ENCODE measurements around the gene OTOS. TPM values are rescaled to one million over a fixed set of nuclear protein-coding genes. Genes with fewer than 3 reads are reported as not detected.

Gene OTOS
- total RNA-seq, 1 experiment from 2014 or later, result not detected

- no peak overlapping the region for H2AFZ ChIP-seq (ENCODE audit: low read depth, low read length, poor library complexity, severe bottlenecking)
- H3K36me3 ChIP-seq (ENCODE audit: control insufficient read depth in 1 of 2, insufficient read depth in 2 of 2, low read length in 2 of 2), result peaks cover 26 to 32% of the 10 kb centered on the region in 2 experiments; a peak in 3 of 4 replicates
- H3K79me2 ChIP-seq (ENCODE audit: insufficient read depth, low read length), result peaks cover 31% of the 10 kb centered on the region
- H3K9me3 ChIP-seq (ENCODE audit: control insufficient read depth in 1 of 2, insufficient read depth in 1 of 2, low read depth in 1 of 2, low read length in 2 of 2), result no peaks in the 10 kb centered on the region
- no peak overlapping the region for H3K9ac ChIP-seq (ENCODE audit: low read length)
- H3K4me3 ChIP-seq (replicated peaks in 1 of 2; ENCODE audit: low read depth in 1 of 2, low read length in 2 of 2), result no peak overlapping the region
- ChIA-PET CTCF (interaction anchor here (1.2 kb wide), 1 partner anchor 72 kb away, joined by 3 read pairs; no protein-coding TSS in a partner anchor), POLR2A (no interaction called here), RAD21 (ENCODE audit: low non-redundant PET in 1 of 2, low total read pairs in 2 of 2, uncharacterized antibody in 2 of 2, unreplicated experiment in 2 of 2) (no interaction called here)
- BruUV-seq (replicated peaks), result no TSS peak
- ATAC-seq, result no peak
- intact Hi-C loops (cut with micrococcal nuclease), result no loop called here
- TF ChIP-seq ZNF274 (IDR thresholded peaks at IDR 0.05; ENCODE audit: low read depth, low read length) (no peak), EZH2phosphoT487 (IDR thresholded peaks at IDR 0.05; ENCODE audit: borderline replicate concordance) (no peak), SRF (IDR thresholded peaks at IDR 0.05; ENCODE audit: low read depth) (no peak), FOSL1 (IDR thresholded peaks at IDR 0.05; ENCODE audit: low read depth) (no peak), RAD21 (IDR thresholded peaks at IDR 0.05; ENCODE audit: low read depth) (no peak), TCF7L2 (IDR thresholded peaks at IDR 0.05; ENCODE audit: borderline replicate concordance, extremely low read depth, insufficient read depth, insufficient read length) (no peak), ZBTB33 (IDR thresholded peaks at IDR 0.05; ENCODE audit: extremely low read depth, insufficient replicate concordance, low read length) (no peak), EGR1 (IDR thresholded peaks at IDR 0.05; ENCODE audit: low read depth) (no peak), YY1 (IDR thresholded peaks at IDR 0.05; ENCODE audit: extremely low read depth, insufficient replicate concordance, low read depth, low read length) (no peak), EZH2 (IDR thresholded peaks at IDR 0.05) (no peak), JUND (IDR thresholded peaks at IDR 0.05) (no peak), CTCF (IDR thresholded peaks at IDR 0.05 in 2 of 3, conservative IDR thresholded peaks at IDR 0.05 in 1 of 3; ENCODE audit: borderline replicate concordance in 1 of 3, insufficient read depth in 1 of 3, low read depth in 2 of 3, low read length in 2 of 3) (no peak), SIN3A (IDR thresholded peaks at IDR 0.05; ENCODE audit: low read depth) (no peak), ZFX (IDR thresholded peaks at IDR 0.05) (no peak), ELF1 (IDR thresholded peaks at IDR 0.05; ENCODE audit: borderline replicate concordance, low read depth) (no peak)
- TF ChIP-seq, protein P1, sequence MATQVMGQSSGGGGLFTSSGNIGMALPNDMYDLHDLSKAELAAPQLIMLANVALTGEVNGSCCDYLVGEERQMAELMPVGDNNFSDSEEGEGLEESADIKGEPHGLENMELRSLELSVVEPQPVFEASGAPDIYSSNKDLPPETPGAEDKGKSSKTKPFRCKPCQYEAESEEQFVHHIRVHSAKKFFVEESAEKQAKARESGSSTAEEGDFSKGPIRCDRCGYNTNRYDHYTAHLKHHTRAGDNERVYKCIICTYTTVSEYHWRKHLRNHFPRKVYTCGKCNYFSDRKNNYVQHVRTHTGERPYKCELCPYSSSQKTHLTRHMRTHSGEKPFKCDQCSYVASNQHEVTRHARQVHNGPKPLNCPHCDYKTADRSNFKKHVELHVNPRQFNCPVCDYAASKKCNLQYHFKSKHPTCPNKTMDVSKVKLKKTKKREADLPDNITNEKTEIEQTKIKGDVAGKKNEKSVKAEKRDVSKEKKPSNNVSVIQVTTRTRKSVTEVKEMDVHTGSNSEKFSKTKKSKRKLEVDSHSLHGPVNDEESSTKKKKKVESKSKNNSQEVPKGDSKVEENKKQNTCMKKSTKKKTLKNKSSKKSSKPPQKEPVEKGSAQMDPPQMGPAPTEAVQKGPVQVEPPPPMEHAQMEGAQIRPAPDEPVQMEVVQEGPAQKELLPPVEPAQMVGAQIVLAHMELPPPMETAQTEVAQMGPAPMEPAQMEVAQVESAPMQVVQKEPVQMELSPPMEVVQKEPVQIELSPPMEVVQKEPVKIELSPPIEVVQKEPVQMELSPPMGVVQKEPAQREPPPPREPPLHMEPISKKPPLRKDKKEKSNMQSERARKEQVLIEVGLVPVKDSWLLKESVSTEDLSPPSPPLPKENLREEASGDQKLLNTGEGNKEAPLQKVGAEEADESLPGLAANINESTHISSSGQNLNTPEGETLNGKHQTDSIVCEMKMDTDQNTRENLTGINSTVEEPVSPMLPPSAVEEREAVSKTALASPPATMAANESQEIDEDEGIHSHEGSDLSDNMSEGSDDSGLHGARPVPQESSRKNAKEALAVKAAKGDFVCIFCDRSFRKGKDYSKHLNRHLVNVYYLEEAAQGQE (IDR thresholded peaks at IDR 0.05; ENCODE audit: low read depth), result no peak
- H3K4me2 ChIP-seq (ENCODE audit: low read length), result no peak overlapping the region
- H3K9me2 ChIP-seq (ENCODE audit: insufficient read depth), result no peaks in the 10 kb centered on the region
- DNase-seq (ENCODE audit: low read depth, low spot score), result no peak
- H4K20me1 ChIP-seq (ENCODE audit: insufficient read depth), result no peaks in the 10 kb centered on the region
- H3K4me1 ChIP-seq (ENCODE audit: control insufficient read depth in 1 of 2, insufficient read depth in 2 of 2, low read length in 2 of 2), result peaks cover 7 to 18% of the 10 kb centered on the region in 2 experiments; a peak in 3 of 4 replicates
- no peaks in the 10 kb centered on the region for H3K27me3 ChIP-seq (ENCODE audit: insufficient read depth, low read length)
- H3K27ac ChIP-seq (ENCODE audit: low read depth, low read length), result no peak overlapping the region
Observed at GRCh38 chr2:240133401-240133800, 7.1 kb downstream of the OTOS start.

All from HCT116 (cell line).